Urinary bladder (tissue), 4 donors: ENCODE measurements around the gene FERMT2. TPM values are rescaled to one million over a fixed set of nuclear protein-coding genes. Genes with fewer than 3 reads are reported as not detected.

Experiments
- DNase-seq: peaks from one replicate; pipeline ENCODE4 v3.0.0-alpha.2; 2015; ENCODE audit errors: extremely low spot score
- H3K27ac ChIP-seq: one replicate; pipeline ENCODE4 v1.5.1; 2013; ENCODE audit warnings: low read depth, mild to moderate bottlenecking, moderate library complexity
- H3K36me3 ChIP-seq: one replicate; pipeline ENCODE4 v1.6.1; 2013; ENCODE audit warnings: mild to moderate bottlenecking, moderate library complexity; ENCODE audit not compliant: insufficient read depth
- H3K4me1 ChIP-seq: one replicate; pipeline ENCODE4 v1.6.1; 2013; ENCODE audit warnings: mild to moderate bottlenecking, moderate library complexity; ENCODE audit not compliant: insufficient read depth
- H3K4me3 ChIP-seq: one replicate; pipeline ENCODE4 v1.5.1; 2013; ENCODE audit warnings: low read depth, low read length
- WGBS: extraction: QIAGEN DNeasy Blood & Tissue Kit; methylation state at CpG from one replicate; pipeline ENCODE4 v1.1.7; 2013; 5-methylcytosine and 5-hydroxymethylcytosine counted together
- polyA plus RNA-seq: library from polyadenylated mRNA; stranded (reverse); fragments of 200-250 nt; gene quantifications from one replicate; pipeline ENCODE4 v1.2.3, GENCODE V29; 2013
- total RNA-seq: library from RNA; depleted of rRNA; stranded (reverse); fragments of >200 nt; gene quantifications from one replicate; pipeline ENCODE4 v1.2.3, GENCODE V29; 2014
- donor health status: healthy with polysubstance abuse.
- donor health status: healthy.

FERMT2 gene
- total and polyA plus RNA-seq, 2 donors: 216 to 298 TPM

DNA sequence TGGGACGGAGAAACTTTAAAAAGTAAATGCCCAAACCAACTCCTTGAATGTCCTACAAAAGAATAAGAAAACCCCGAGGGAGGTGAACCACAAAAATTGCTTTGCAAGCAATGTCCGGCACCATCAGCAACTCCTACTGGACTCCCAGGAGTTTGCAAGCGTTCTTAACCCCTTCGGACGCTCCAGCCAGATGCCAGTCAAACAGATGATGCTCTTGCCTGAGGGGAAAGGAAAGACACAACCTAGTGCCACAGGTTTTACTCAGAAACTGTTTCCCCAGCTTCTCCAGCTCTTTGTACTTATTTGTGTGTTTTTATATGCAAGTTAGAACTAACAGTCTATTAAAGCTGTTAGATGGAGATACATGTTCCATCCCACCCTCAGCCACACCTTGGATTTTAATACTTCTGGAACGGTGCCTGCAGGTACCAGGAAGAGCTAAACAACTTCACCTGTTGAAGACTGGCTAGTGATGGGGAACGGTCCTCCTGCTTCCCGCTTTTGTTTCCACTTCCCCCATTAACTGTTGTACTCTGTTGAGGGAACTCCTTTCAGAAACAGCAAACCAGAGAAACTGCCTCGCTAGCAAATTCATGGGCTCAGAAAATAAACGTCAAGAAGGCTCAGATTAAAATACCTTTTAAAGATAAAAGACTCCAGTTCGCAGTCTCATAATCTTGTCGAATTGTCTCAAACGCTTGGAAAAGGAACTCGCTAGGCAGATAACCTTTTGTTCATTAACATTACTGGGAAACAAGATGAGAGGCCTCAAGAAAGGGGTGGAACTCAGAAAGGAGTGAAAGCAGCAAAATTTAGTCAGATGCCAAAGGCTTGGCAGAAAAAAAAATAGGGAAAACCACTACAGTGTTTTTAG lies 1.1 kb upstream of the FERMT2 start:
- no peaks in the 10 kb centered on the region for H3K4me1 ChIP-seq
- H3K4me3 ChIP-seq: peak overlapping the region; percentile 65
- DNase-seq: peak; percentile 63
- no peaks in the 10 kb centered on the region for H3K36me3 ChIP-seq
- 2% methylated on average over 15 of the region's 15 CpGs for WGBS
- peak overlapping the region; percentile 92 for H3K27ac ChIP-seq

- H3K27ac ChIP-seq: peak overlapping the region; percentile 88
- H3K4me3 ChIP-seq: peak overlapping the region; percentile 65
- no peaks in the 10 kb centered on the region for H3K4me1 ChIP-seq
- no peak for DNase-seq
- no peaks in the 10 kb centered on the region for H3K36me3 ChIP-seq
- under 1% methylated on average over 56 of the region's 56 CpGs for WGBS
Observed at GRCh38 chr14:52950410-52950897, 396 bp downstream of the FERMT2 start.

DNA sequence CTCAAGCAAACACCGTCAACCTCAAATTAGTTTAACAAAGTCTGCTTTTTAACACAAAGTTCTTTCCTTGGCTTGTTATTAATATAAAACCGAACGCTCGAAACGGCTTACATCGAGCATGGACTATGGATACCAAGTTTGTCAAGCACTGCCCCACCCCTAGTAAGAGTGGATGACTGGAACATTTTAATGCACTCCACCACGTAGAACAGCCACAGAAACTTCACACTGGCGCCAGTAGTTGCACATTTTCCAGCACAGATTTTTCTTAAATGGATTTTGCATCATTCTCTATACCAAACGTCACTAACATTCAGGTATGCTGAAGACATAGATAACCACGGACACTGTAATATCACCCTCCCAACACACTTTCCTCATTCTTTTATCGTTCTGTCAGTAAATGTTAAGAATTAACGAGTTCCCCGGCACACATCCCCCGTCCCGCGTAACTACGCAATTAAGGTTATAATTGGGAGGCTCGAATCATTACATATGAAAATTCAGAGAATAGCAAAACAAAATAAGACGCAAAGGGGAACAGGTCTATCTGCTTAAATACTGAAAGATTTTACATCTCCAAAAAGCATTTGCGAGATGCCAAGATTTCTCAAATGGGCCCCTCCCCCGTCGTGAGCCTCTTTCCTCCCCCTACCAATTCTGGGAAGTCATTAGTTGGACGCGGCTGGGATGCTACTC lies 990 bp downstream of the FERMT2 start:
- Histone ChIP-seq H3K4me1 (no peaks in the 10 kb centered on the region), H3K36me3 (no peaks in the 10 kb centered on the region), H3K27ac (peak overlapping the region; percentile 88), H3K4me3 (peak overlapping the region; percentile 65)
- no peak for DNase-seq
- WGBS: 1% methylated on average over 24 of the region's 24 CpGs

GRCh38 chr14:52949249-52949648 lies 1.6 kb downstream of the FERMT2 start:
- Histone ChIP-seq H3K4me3 (peak overlapping the region; percentile 65), H3K4me1 (no peaks in the 10 kb centered on the region), H3K27ac (no peak overlapping the region), H3K36me3 (no peaks in the 10 kb centered on the region)
- 5% methylated on average over 2 of the region's 2 CpGs for WGBS
- no peak for DNase-seq

DNA sequence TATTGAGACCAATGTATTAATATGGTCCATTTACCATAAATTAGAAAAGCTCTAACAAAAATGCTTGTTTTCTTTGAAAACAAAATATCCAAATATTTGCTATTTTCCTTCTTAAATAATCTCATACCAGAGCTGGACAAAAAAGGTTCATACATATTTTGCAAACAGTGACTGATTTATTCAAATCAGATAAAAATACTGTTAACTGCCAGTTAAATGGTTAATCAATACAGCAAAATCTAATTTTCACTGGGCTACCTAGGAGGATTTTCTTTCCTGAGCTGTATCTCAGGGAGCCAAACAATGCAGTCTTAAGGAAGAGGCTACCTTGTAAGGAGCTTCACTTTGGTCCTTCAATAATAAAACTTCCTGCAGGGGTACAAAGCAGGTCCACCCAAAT lies 2.0 kb downstream of the FERMT2 start:
- H3K4me1 ChIP-seq: no peaks in the 10 kb centered on the region
- peak overlapping the region; percentile 65 for H3K4me3 ChIP-seq
- no peak for DNase-seq
- H3K27ac ChIP-seq: no peak overlapping the region
- no peaks in the 10 kb centered on the region for H3K36me3 ChIP-seq

DNA sequence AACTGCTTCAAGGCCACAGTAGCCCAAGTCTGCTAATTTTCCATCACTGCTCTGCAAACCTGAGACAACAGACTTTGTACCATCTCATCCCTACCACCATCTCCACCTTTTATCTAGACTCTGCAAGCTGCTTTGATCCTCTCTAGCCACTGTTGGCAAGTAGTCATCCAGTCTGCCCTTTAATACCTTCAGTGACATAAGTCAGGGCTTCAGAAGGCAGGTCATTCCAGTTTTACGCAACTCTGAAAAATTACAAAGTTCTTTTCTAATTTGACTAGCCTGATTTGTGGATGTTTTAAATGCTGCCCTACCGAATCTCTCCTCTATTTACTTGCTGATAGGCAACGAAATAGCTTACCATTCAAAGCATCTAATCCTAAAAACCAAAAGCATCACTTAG lies 2.8 kb downstream of the FERMT2 start:
- peak overlapping the region; percentile 11 for H3K4me3 ChIP-seq
- WGBS: 30% methylated on average over 3 of the region's 3 CpGs

DNA sequence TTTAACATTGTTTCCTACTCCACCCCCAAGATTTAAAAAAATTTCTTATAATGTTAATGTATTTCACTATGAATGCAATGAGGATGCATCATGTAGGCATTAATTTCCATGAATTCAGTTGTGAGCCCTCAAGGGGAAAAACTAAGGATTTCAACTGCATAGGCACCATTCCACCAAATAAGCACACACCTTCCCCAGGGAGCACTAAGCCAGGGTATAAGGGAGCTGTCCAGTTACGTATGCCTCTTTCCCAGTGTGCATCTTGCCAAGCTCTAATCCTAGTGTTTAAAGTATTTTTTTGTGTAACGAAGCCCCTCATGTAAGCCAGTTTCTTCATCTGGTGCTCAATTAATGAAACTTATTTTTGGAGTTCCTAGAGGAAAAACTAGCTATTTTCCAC lies 6.6 kb downstream of the FERMT2 start:
- H3K27ac ChIP-seq: no peak overlapping the region
- DNase-seq: no peak
- H3K4me1 ChIP-seq: no peaks in the 10 kb centered on the region
- H3K4me3 ChIP-seq: no peak overlapping the region
- 23% methylated on average over 2 of the region's 2 CpGs for WGBS
- no peaks in the 10 kb centered on the region for H3K36me3 ChIP-seq

More for the DNA sequence above, 2.8 kb downstream of the FERMT2 start:
- Histone ChIP-seq H3K27ac (peak overlapping the region; percentile 38), H3K4me1 (no peaks in the 10 kb centered on the region), H3K36me3 (no peaks in the 10 kb centered on the region)
- no peak for DNase-seq

GRCh38 chr14:52939427-52939826 lies 11.4 kb downstream of the FERMT2 start:
- Histone ChIP-seq H3K4me3 (no peak overlapping the region), H3K36me3 (no peaks in the 10 kb centered on the region), H3K4me1 (no peaks in the 10 kb centered on the region), H3K27ac (no peak overlapping the region)
- DNase-seq: no peak
- 48% methylated on average over 1 of the region's 1 CpG for WGBS

- Histone ChIP-seq H3K27ac (no peak overlapping the region), H3K4me3 (no peak overlapping the region), H3K4me1 (no peaks in the 10 kb centered on the region), H3K36me3 (no peaks in the 10 kb centered on the region)
- DNase-seq: no peak
- WGBS: 58% methylated on average over 3 of the region's 3 CpGs
Observed at GRCh38 chr14:52937869-52938268, 13.0 kb downstream of the FERMT2 start.

DNA sequence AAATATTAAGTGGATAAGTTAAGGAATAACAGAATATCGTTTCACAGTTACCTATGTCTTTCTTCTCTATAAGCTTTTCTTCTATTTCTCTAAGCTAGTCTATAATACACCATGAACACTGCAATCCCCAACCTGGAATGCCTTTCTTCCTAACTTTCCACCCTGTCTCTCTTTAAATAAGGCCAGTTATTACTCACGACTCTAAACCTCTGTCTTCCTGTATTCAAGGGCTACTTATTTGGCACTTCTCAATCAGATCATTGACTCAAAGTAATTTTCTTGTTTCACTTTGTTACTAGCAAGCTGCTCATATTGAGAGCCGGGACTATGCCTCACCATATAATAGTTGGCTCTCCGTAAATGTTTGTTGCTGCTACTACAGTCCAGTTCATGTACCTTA lies 13.5 kb downstream of the FERMT2 start:
- H3K27ac ChIP-seq: no peak overlapping the region
- no peaks in the 10 kb centered on the region for H3K4me1 ChIP-seq
- 49% methylated on average over 4 of the region's 4 CpGs for WGBS
- H3K4me3 ChIP-seq: no peak overlapping the region
- no peaks in the 10 kb centered on the region for H3K36me3 ChIP-seq
- DNase-seq: no peak

DNA sequence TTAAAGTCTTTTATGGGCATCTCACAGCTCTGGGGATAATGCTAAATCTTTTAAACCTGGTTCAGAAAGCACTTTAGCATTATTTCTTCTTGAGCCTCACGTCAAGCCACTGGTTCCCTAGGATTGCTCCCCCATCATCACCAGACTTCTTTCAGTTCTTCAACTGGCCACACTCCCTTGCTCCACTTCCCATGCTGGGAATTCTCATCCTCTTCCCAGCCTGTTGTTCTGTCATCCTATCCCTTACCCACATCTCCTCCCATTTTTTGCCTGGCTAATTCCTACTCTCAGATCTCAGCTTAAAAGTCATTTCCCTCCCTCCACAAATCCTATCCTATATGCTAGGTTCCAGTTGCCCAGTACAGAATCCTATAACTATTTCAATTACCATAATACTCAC lies 14.4 kb downstream of the FERMT2 start:
- Histone ChIP-seq H3K4me1 (no peaks in the 10 kb centered on the region), H3K4me3 (no peak overlapping the region), H3K36me3 (no peaks in the 10 kb centered on the region), H3K27ac (peak overlapping the region; percentile 23)
- no peak for DNase-seq
- WGBS: 45% methylated on average over 1 of the region's 1 CpG

DNA sequence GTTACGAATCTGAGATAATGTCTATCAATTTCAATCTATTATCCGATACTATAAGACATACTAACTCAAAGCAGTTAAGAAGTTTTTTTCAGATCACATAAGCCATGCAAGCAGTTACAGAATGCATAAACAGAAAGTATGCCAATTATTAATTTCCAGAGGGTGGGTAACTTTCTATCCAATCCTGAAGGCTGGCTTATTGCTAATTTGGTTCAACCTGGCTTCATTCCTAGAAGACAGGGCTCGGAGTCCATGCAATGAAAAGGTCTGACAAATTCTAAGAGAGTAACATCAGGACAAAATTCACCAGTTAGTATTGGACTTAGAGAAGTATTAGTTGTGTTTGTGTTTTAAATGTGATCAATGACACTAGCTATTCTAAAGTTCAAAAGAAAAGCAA lies 15.0 kb downstream of the FERMT2 start:
- 47% methylated on average over 3 of the region's 3 CpGs for WGBS
- Histone ChIP-seq H3K27ac (no peak overlapping the region), H3K4me3 (no peak overlapping the region), H3K36me3 (no peaks in the 10 kb centered on the region), H3K4me1 (no peaks in the 10 kb centered on the region)
- no peak for DNase-seq

- WGBS: 53% methylated on average over 2 of the region's 2 CpGs
- Histone ChIP-seq H3K27ac (peak overlapping the region; percentile 10), H3K4me3 (no peak overlapping the region), H3K4me1 (no peaks in the 10 kb centered on the region), H3K36me3 (no peaks in the 10 kb centered on the region)
- no peak for DNase-seq
Observed at GRCh38 chr14:52934762-52935161, 16.1 kb downstream of the FERMT2 start.
